GM12892 (cell line): Measurements from ENCODE around the gene RGS5.

Source experiments
- POLR2A ChIP-seq: IDR thresholded peaks from 2 replicates; pipeline ENCODE4 v1.6.1; 2011; ENCODE audit warnings: low read depth, low read length, control low read depth
- TAF1 ChIP-seq: IDR thresholded peaks from 2 replicates; pipeline ENCODE4 v1.6.1; 2011; ENCODE audit warnings: low read depth, mild to moderate bottlenecking, control low read depth, low read length, borderline replicate concordance

- TF ChIP-seq POLR2A (no peak), TAF1 (no peak)
These were observed 37.6 kb downstream of the RGS5 start for GRCh38 chr1:163165119-163165518.
